PC-3 (cell line): ENCODE data around the gene CCPG1.

Experiments used
- EZH2 ChIP-seq: fragments of 300-600 bp; sonication (generic); IDR thresholded peaks from one replicate; pipeline ENCODE4 v1.6.1; 2017; ENCODE audit warnings: antibody characterized with exemption, mild to moderate bottlenecking, low read length; ENCODE audit not compliant: unreplicated experiment
- EZH2phosphoT487 ChIP-seq: fragments of 300-600 bp; sonication (generic); IDR thresholded peaks from 2 replicates; pipeline ENCODE4 v1.6.1; 2018; ENCODE audit warnings: mild to moderate bottlenecking, antibody characterized with exemption, low read length, borderline replicate concordance
- TF ChIP-seq, protein P1 (sequence below): fragments of 300-600 bp; sonication (generic); conservative IDR thresholded peaks from 2 replicates; pipeline ENCODE4 v1.5.1; 2017; ENCODE audit warnings: antibody characterized with exemption, low read depth, mild to moderate bottlenecking, low read length

DNA sequence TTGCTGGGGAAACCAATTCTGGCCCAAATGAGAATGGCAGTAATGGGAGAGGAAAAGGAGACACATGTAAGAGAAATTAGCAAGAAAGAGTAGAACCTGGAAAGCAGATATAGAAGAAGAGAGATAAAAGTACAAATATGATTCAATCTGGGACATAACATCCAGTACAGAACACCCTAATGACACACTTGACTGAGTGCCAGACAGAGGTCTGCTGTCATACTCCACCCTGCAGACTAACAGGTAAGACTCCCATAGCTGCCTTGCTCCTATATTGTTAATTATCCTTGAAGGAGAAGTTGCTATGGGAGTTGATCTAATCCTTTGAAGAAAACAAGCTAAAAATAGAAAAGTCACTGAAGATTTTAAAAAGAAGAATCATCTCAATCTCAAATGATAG, 21.1 kb downstream of the CCPG1 start:
- TF ChIP-seq, protein P1, sequence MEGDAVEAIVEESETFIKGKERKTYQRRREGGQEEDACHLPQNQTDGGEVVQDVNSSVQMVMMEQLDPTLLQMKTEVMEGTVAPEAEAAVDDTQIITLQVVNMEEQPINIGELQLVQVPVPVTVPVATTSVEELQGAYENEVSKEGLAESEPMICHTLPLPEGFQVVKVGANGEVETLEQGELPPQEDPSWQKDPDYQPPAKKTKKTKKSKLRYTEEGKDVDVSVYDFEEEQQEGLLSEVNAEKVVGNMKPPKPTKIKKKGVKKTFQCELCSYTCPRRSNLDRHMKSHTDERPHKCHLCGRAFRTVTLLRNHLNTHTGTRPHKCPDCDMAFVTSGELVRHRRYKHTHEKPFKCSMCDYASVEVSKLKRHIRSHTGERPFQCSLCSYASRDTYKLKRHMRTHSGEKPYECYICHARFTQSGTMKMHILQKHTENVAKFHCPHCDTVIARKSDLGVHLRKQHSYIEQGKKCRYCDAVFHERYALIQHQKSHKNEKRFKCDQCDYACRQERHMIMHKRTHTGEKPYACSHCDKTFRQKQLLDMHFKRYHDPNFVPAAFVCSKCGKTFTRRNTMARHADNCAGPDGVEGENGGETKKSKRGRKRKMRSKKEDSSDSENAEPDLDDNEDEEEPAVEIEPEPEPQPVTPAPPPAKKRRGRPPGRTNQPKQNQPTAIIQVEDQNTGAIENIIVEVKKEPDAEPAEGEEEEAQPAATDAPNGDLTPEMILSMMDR, result no peak
- TF ChIP-seq EZH2phosphoT487 (no peak), EZH2 (no peak)
